GM12875 (cell line): ENCODE results near the gene BCL2L13.

Source experiments
- H3K4me3 ChIP-seq: one replicate; pipeline ENCODE4 v1.5.1; 2011; ENCODE audit warnings: low read depth, low read length, control low read depth
- CTCF ChIP-seq: IDR thresholded peaks from 2 replicates; pipeline ENCODE4 v1.5.1; 2011; ENCODE audit warnings: low read depth, mild to moderate bottlenecking, control low read depth, inconsistent platforms, low read length, moderate library complexity, borderline replicate concordance; ENCODE audit not compliant: insufficient read depth

The BCL2L13 gene

GRCh38 chr22:17601031-17601430, 37.5 kb upstream of the BCL2L13 start:
- H3K4me3 ChIP-seq, result no peak overlapping the region
- no peak for TF ChIP-seq CTCF

GRCh38 chr22:17603668-17604067, 34.9 kb upstream of the BCL2L13 start:
- H3K4me3 ChIP-seq, result no peak overlapping the region
- TF ChIP-seq CTCF, result no peak

GRCh38 chr22:17606496-17606895, 32.1 kb upstream of the BCL2L13 start:
- H3K4me3 ChIP-seq, result no peak overlapping the region

GRCh38 chr22:17607891-17608521, 30.6 kb upstream of the BCL2L13 start:
- H3K4me3 ChIP-seq, result no peak overlapping the region
- TF ChIP-seq CTCF, result no peak

More at GRCh38 chr22:17606496-17606895, 32.1 kb upstream of the BCL2L13 start:
- TF ChIP-seq CTCF, result no peak

GRCh38 chr22:17612057-17612456, 26.5 kb upstream of the BCL2L13 start:
- no peak overlapping the region for H3K4me3 ChIP-seq
- TF ChIP-seq CTCF, result no peak

- TF ChIP-seq CTCF, result no peak
- no peak overlapping the region for H3K4me3 ChIP-seq
These were observed 25.3 kb upstream of the BCL2L13 start for GRCh38 chr22:17613280-17613679.

GRCh38 chr22:17627961-17628405, 10.6 kb upstream of the BCL2L13 start:
- TF ChIP-seq CTCF, result no peak
- H3K4me3 ChIP-seq, result peak overlapping the region; percentile 89
